ENCODE data around the gene CD74.

DNA sequence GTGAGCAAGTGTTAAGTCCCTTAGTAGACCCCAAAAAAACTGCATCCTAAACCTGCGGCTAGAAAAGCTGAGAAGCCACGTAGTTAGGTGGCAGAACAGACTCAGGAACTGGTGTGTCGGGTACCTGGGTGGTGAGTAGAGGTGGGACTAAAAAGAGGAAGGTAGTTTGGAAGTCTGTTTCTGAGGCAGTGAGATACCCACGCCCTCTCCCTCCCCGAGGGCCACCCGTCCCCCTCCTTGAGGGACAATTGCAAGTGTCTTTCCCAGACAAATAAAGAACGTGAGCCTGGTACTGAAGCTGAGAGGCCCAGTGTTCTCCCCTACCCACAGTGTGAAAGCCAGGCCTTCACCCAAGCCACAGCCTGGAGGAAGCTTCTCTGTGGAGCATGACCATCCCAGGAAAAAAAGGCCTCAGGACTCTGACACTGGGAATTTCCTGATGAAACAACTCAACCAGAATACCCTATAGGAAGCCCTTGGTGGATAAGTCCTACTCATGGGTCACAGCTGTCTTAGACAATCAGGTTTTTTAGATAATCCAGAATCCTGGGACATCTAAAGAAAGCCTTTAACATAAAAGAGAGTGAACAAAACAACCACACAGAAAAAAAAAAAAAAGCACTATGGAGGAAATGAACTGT, 7.0 kb upstream of the CD74 start:
- no peak for TF ChIP-seq SIN3A (IDR thresholded peaks at IDR 0.05; ENCODE audit: borderline replicate concordance, insufficient read depth, low read length)
- no peak for TF ChIP-seq POLR2AphosphoS5 (IDR thresholded peaks at IDR 0.05; ENCODE audit: low read depth, low read length)
- TF ChIP-seq, protein P1, sequence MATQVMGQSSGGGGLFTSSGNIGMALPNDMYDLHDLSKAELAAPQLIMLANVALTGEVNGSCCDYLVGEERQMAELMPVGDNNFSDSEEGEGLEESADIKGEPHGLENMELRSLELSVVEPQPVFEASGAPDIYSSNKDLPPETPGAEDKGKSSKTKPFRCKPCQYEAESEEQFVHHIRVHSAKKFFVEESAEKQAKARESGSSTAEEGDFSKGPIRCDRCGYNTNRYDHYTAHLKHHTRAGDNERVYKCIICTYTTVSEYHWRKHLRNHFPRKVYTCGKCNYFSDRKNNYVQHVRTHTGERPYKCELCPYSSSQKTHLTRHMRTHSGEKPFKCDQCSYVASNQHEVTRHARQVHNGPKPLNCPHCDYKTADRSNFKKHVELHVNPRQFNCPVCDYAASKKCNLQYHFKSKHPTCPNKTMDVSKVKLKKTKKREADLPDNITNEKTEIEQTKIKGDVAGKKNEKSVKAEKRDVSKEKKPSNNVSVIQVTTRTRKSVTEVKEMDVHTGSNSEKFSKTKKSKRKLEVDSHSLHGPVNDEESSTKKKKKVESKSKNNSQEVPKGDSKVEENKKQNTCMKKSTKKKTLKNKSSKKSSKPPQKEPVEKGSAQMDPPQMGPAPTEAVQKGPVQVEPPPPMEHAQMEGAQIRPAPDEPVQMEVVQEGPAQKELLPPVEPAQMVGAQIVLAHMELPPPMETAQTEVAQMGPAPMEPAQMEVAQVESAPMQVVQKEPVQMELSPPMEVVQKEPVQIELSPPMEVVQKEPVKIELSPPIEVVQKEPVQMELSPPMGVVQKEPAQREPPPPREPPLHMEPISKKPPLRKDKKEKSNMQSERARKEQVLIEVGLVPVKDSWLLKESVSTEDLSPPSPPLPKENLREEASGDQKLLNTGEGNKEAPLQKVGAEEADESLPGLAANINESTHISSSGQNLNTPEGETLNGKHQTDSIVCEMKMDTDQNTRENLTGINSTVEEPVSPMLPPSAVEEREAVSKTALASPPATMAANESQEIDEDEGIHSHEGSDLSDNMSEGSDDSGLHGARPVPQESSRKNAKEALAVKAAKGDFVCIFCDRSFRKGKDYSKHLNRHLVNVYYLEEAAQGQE (IDR thresholded peaks at IDR 0.05; ENCODE audit: insufficient read depth in 1 of 2, low read depth in 2 of 2, low read length in 2 of 2), result no peak
- TF ChIP-seq TAF1 (IDR thresholded peaks at IDR 0.05; ENCODE audit: borderline replicate concordance, insufficient read depth, low read length), result no peak

Measured in PFSK-1 (cell line).